ENCODE data around the gene SIPA1L3.
"Not testable (repeated sequence)": the region's sequence is repeated elsewhere in the genome, so short reads cannot be mapped to it uniquely, and the experiment has no call there.

The SIPA1L3 gene

GRCh38 chr19:38023671-38024541, 116.9 kb downstream of the SIPA1L3 start:
- no peak for DNase-seq

GRCh38 chr19:38024992-38025908, 118.2 kb downstream of the SIPA1L3 start:
- DNase-seq, result no peak

- no peak for DNase-seq
Measured at GRCh38 chr19:38025909-38026307, 118.9 kb downstream of the SIPA1L3 start.

- DNase-seq, result no peak
Measured at GRCh38 chr19:38028913-38029510, 122.0 kb downstream of the SIPA1L3 start.

- not testable (repeated sequence) for DNase-seq
Measured at GRCh38 chr19:38030001-38030400, 123.0 kb downstream of the SIPA1L3 start.

GRCh38 chr19:38030686-38031422, 123.8 kb downstream of the SIPA1L3 start:
- no peak for DNase-seq

- DNase-seq, result no peak
Measured at GRCh38 chr19:38031423-38031770, 124.4 kb downstream of the SIPA1L3 start.

GRCh38 chr19:38032151-38032550, 125.1 kb downstream of the SIPA1L3 start:
- no peak for DNase-seq

GRCh38 chr19:38032951-38033350, 125.9 kb downstream of the SIPA1L3 start:
- no peak for DNase-seq

GRCh38 chr19:38033658-38034491, 126.9 kb downstream of the SIPA1L3 start:
- no peak for DNase-seq

- no peak for DNase-seq
Measured at GRCh38 chr19:38034492-38034860, 127.5 kb downstream of the SIPA1L3 start.

GRCh38 chr19:38035515-38036495, 128.8 kb downstream of the SIPA1L3 start:
- DNase-seq, result no peak

- no peak for DNase-seq
Measured at GRCh38 chr19:38036707-38037611, 130.0 kb downstream of the SIPA1L3 start.

GRCh38 chr19:38039966-38040365, 133.0 kb downstream of the SIPA1L3 start:
- no peak for DNase-seq

- DNase-seq, result no peak
Measured at GRCh38 chr19:38042132-38042531, 135.1 kb downstream of the SIPA1L3 start.

- no peak for DNase-seq
Measured at GRCh38 chr19:38043649-38044144, 136.7 kb downstream of the SIPA1L3 start.

- no peak for DNase-seq
Measured at GRCh38 chr19:38044267-38045111, 137.5 kb downstream of the SIPA1L3 start.

Measured in cortex of kidney (tissue), 1 donor.